Heart right ventricle (tissue), 16 donors: ENCODE results near the gene RNF8. TPM values are rescaled to one million over a fixed set of nuclear protein-coding genes. Genes with fewer than 3 reads are reported as not detected.

Experiments used
- ATAC-seq, 8 donors: fragments of 200-7000 bp; cut with Tn5 transposase; one replicate each; pipeline ENCODE4 v1.9.1; 2020; ENCODE audit warnings: mild to moderate bottlenecking in 8 of 8, moderate library complexity in 8 of 8, moderate number of reproducible peaks in 1 of 8
- DNase-seq, 2 donors: peaks; one replicate each; pipeline ENCODE4 v3.0.0-alpha.2; 2020
- H3K27ac ChIP-seq, 10 donors: fragments of 200-600 bp; sonication (generic) in 2 of 10; one replicate each; pipeline versions ENCODE4 v1.5.0 to v1.8.0; 2020 to 2022; ENCODE audit warnings: mild to moderate bottlenecking in 3 of 10
- H3K27me3 ChIP-seq, 7 donors: fragments of 200-600 bp; one replicate each; pipeline ENCODE4 v1.8.0; 2021 to 2022; ENCODE audit warnings: mild to moderate bottlenecking in 2 of 7
- H3K36me3 ChIP-seq, 9 donors: fragments of 200-600 bp; sonication (generic) in 1 of 9; one replicate each; pipeline versions ENCODE4 v1.5.0 to v1.8.0; 2020 to 2022; ENCODE audit warnings: mild to moderate bottlenecking in 2 of 9
- H3K4me1 ChIP-seq, 9 donors: fragments of 200-600 bp; sonication (generic) in 1 of 9; one replicate each; pipeline versions ENCODE4 v1.5.0 to v1.8.0; 2020 to 2022; ENCODE audit warnings: mild to moderate bottlenecking in 4 of 9
- H3K4me3 ChIP-seq, 10 donors: fragments of 200-600 bp; sonication (generic) in 2 of 10; one replicate each; pipeline versions ENCODE4 v1.5.0 to v1.8.0; 2020 to 2022; ENCODE audit warnings: mild to moderate bottlenecking in 7 of 10, moderate library complexity in 2 of 10
- H3K9me3 ChIP-seq, 11 donors: fragments of 200-600 bp in 10 of 11; sonication (generic) in 2 of 11; one replicate each; pipeline versions ENCODE4 v1.5.0 to v1.8.0; 2013 to 2022; ENCODE audit warnings: mild to moderate bottlenecking in 2 of 11, control low read depth in 1 of 11, moderate library complexity in 1 of 11
- WGBS, 2 donors: extraction: QIAGEN DNeasy Blood & Tissue Kit; methylation state at CpG; one replicate each; pipeline ENCODE4 v1.1.7; 2013; ENCODE audit warnings: inconsistent platforms in 1 of 2; 5-methylcytosine and 5-hydroxymethylcytosine counted together
- intact Hi-C, 10 donors: fragments of 100-400 bp; cut with DNase I; formaldehyde crosslinking; loops; one replicate each; pipeline versions ENCODE4 v1.11.1 to v1.14.2; 2022
- long read RNA-seq, 3 donors: library from polyadenylated mRNA; unstranded; transcript quantifications; one replicate each; pipeline ENCODE4 v2.0.0, GENCODE V29; 2020 to 2021
- polyA plus RNA-seq, 2 donors: library from polyadenylated mRNA; stranded (reverse); fragments of 200-250 nt; gene quantifications; one replicate each; pipeline ENCODE4 v1.2.3, GENCODE V29; 2013
- total RNA-seq, 10 donors: library from RNA; stranded (reverse); fragmentation: NEBNext Ultra II Directional in 3 of 10; extraction: Animal tissue kit (Norgen Biotek cat#: 25700) in 3 of 10; gene quantifications; one replicate each; pipeline versions ENCODE4 v1.2.1 to v1.2.4, GENCODE V29; 2021 to 2023
- TF ChIP-seq, protein P1 (sequence below), 9 donors: fragments of 200-600 bp; sonication (generic) in 2 of 9; IDR thresholded peaks; one replicate each; pipeline versions ENCODE4 v1.5.0 to v1.8.0; 2021 to 2022; ENCODE audit warnings: antibody characterized with exemption in 9 of 9, mild to moderate bottlenecking in 5 of 9, moderate library complexity in 1 of 9
- donor health status: Arrhythmogenic right ventricular cardiomyopathy.
- donor health status: ischemic (EF 13 %, LVEDD 7.1; RV severe dilation, severe dysfunction).
- donor health status: healthy with polysubstance abuse.
- donor health status: DM: no; HTN: yes; CAD: no.
- donor health status: DM: no; HTN: no; CAD: no.
- donor health status: ischemic (EF 25% LVEDD 6.9; RV normal size, moderate dysfunction).
- donor health status: ischemic (EF 25% LVEDD 5.7; RV mildly dilated, moderate dysfunction).
- donor health status: healthy.
- donor health status: DM: yes; HTN: yes; CAD: no.
- donor health status: Ischemic cardiomyopathy.
- donor health status: ischemic (EF 35%, LVEDD 5.7; RV mildly dilated, moderate dysfunction).
- donor health status: nonischemic (EF 11% LVEDD 7.7; RV severe dilation, severe dysfunction).
- donor health status: DM: yes; HTN: yes; CAD: no.
- donor health status: PGD.
- donor health status: ischemic (EF 29% LVEDD 5.4; RV normal size, mild dysfunction).
- donor health status: nonischemic (EF 23%, LVEDD 6.1; RV moderate dilation, normal function).

Gene RNF8, protein sequence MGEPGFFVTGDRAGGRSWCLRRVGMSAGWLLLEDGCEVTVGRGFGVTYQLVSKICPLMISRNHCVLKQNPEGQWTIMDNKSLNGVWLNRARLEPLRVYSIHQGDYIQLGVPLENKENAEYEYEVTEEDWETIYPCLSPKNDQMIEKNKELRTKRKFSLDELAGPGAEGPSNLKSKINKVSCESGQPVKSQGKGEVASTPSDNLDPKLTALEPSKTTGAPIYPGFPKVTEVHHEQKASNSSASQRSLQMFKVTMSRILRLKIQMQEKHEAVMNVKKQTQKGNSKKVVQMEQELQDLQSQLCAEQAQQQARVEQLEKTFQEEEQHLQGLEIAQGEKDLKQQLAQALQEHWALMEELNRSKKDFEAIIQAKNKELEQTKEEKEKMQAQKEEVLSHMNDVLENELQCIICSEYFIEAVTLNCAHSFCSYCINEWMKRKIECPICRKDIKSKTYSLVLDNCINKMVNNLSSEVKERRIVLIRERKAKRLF
- 10 to 100 TPM; 12.9 to 17.5 (median 15.0) TPM for total RNA-seq
- 10 to 100 TPM in 1 of 2 donors, 1 to 10 TPM in 1; 9.5 to 10.8 TPM for polyA plus RNA-seq
- long read RNA-seq, donor 1, full-length matches to known transcripts, result 22 of 29 reads
- long read RNA-seq, donor 1, partial matches to known transcripts, result 6 of 29 reads
- long read RNA-seq, donor 1, other reads (novel, unspliced or antisense), result 1 of 29 reads
- long read RNA-seq, donor 2, full-length matches to known transcripts, result 23 of 30 reads
- long read RNA-seq, donor 2, partial matches to known transcripts, result 5 of 30 reads
- long read RNA-seq, donor 2, other reads (novel, unspliced or antisense), result 2 of 30 reads
- long read RNA-seq, donor 3, full-length matches to known transcripts, result 27 of 32 reads
- long read RNA-seq, donor 3, partial matches to known transcripts, result 1 of 32 reads
- long read RNA-seq, donor 3, other reads (novel, unspliced or antisense), result 4 of 32 reads

DNA sequence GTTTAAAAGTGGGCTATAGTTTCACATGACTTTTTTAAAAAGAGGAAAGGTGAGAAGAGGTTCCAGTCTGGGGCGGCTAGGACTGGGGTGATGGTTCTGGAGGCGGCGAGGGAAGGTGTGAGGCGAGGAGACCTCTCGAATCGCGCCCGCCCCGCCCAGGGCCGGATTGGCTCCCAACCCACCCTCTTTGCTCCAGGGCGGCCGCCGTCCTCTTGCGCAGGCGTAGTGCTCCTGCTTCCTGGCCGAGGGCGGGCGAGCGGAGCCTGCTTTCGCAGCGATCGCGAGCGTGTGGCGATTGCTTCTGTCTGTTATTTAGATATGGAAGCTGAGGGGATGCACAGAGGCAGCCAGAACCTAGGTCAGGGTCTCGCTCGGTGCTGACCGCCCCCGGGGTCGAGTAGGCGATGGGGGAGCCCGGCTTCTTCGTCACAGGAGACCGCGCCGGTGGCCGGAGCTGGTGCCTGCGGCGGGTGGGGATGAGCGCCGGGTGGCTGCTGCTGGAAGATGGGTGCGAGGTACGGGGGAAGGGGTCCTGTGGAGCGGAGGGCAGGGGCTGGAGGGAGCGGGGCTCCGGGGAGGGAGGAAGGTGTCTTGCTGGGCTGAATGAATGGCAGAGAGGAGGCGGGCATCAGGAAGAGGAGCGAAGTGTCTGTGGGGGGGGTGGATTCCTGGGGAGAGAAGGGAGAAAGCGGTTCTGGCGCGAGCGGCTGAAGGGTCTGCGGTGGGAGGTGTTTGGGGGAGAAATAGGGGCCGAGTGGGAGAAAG, at the start of gene RNF8:
TSS of gene RNF8 (plus strand) at position 223 of the 765 bp plus-strand sequence. CDS start at position 405, 182 bp downstream.
- no peaks in the 10 kb centered on the region for H3K9me3 ChIP-seq
- DNase-seq (peak; percentile 91 to 93), ATAC-seq (peak; percentile 96 to 99 (median 98))
- H3K4me3 ChIP-seq, result peak within 1 kb of the TSS; percentile 66 to 96 (median 87)
- 0 to 1% methylated on average over 54 of the region's 54 CpGs for WGBS, 2 donors
- H3K36me3 ChIP-seq, result no peaks in the 10 kb centered on the region
- H3K27ac ChIP-seq, result peak within 1 kb of the TSS in 9 of 10 donors; percentile 15 to 75 (median 61)
- TF ChIP-seq, protein P1, sequence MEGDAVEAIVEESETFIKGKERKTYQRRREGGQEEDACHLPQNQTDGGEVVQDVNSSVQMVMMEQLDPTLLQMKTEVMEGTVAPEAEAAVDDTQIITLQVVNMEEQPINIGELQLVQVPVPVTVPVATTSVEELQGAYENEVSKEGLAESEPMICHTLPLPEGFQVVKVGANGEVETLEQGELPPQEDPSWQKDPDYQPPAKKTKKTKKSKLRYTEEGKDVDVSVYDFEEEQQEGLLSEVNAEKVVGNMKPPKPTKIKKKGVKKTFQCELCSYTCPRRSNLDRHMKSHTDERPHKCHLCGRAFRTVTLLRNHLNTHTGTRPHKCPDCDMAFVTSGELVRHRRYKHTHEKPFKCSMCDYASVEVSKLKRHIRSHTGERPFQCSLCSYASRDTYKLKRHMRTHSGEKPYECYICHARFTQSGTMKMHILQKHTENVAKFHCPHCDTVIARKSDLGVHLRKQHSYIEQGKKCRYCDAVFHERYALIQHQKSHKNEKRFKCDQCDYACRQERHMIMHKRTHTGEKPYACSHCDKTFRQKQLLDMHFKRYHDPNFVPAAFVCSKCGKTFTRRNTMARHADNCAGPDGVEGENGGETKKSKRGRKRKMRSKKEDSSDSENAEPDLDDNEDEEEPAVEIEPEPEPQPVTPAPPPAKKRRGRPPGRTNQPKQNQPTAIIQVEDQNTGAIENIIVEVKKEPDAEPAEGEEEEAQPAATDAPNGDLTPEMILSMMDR (IDR thresholded peaks at IDR 0.05), result no peak
- H3K4me1 ChIP-seq, result peaks cover 0 to 35% (median 16%) of the 10 kb centered on the region in 9 donors
- no peaks in the 10 kb centered on the region for H3K27me3 ChIP-seq
- intact Hi-C loops, result no loop called here

GRCh38 chr6:37304766-37305165, 49.0 kb upstream of the RNF8 start:
- 94 to 95% methylated on average over 7 of the region's 7 CpGs for WGBS, 2 donors
- intact Hi-C loops, result no loop called here
- peaks cover 0 to 78% (median 13%) of the 10 kb centered on the region in 9 donors for H3K36me3 ChIP-seq

DNA sequence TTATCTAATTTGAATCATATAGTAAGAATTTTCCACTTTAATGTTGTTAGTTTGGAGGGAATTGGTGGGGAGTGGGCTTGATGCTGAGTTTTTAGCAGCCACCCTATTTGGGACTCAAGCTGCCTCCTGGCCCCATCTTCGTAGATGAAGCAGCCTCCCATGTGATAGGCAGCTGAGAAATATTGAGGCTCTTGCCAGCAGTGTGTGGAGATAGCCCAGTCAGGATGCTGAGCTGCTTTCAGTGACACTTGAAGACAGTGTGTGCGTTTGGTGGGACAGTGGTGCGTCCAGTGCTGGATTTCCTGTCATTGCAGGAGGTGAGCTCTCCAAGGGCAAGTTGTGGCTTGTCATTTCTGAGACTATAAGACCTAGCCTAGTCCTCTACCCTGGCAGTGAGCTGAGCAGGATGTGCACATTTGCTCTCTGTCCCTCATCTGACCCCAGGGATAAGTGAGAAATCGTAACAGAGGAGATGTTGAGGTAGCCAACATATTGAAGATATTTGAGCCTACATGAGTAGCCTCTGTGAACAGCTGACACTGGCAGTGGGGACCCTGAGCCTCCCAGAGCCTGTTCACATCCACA, 47.9 kb upstream of the RNF8 start:
- intact Hi-C loops, result no loop called here

More at GRCh38 chr6:37304766-37305165, 49.0 kb upstream of the RNF8 start:
- DNase-seq, result no peak
- Histone ChIP-seq H3K4me1 (peaks cover 0 to 17% (median 10%) of the 10 kb centered on the region in 9 donors), H3K9me3 (no peaks in the 10 kb centered on the region), H3K27me3 (no peaks in the 10 kb centered on the region), H3K4me3 (no peak overlapping the region), H3K27ac (no peak overlapping the region)
- no peak for ATAC-seq
- TF ChIP-seq, protein P1 (IDR thresholded peaks at IDR 0.05), result no peak

More for the DNA sequence above, 47.9 kb upstream of the RNF8 start:
- Histone ChIP-seq H3K9me3 (no peaks in the 10 kb centered on the region), H3K27ac (no peak overlapping the region), H3K4me1 (peaks cover 0 to 17% (median 10%) of the 10 kb centered on the region in 9 donors), H3K27me3 (no peaks in the 10 kb centered on the region), H3K36me3 (peaks cover 0 to 67% (median 13%) of the 10 kb centered on the region in 9 donors), H3K4me3 (no peak overlapping the region)
- ATAC-seq (peak in 1 of 8 donors; percentile 43), DNase-seq (no peak)
- TF ChIP-seq, protein P1 (IDR thresholded peaks at IDR 0.05), result no peak
- WGBS, 2 donors, result 76 to 82% methylated on average over 4 of the region's 4 CpGs
